A673 (cell line): ENCODE measurements around the gene TSPEAR. TPM values are rescaled to one million over a fixed set of nuclear protein-coding genes. Genes with fewer than 3 reads are reported as not detected.

ENCODE experiments used
- BruUV-seq: library from RNA; stranded (reverse); fragments of 400-500 nt; replicated peaks from 2 replicates; lab custom pipeline; 2021; lab: Mats Ljungman, UMichigan
- CTCF ChIA-PET: fragments of 300-600 bp; sonication (Branson Sonifier 250); formaldehyde crosslinking; loops from one replicate; lab custom pipeline; 2022; ENCODE audit warnings: antibody characterized with exemption; lab: Charles Lee
- POLR2A ChIA-PET: fragments of 300-600 bp; sonication (Branson Sonifier 250); formaldehyde crosslinking; loops from one replicate; lab custom pipeline; 2022; ENCODE audit warnings: antibody characterized with exemption; ENCODE audit not compliant: low non-redundant PET; lab: Charles Lee
- DNase-seq: peaks from one replicate; pipeline ENCODE4 v3.0.0-alpha.2; 2015; ENCODE audit warnings: low spot score
- H3K27ac ChIP-seq: fragments of 200-600 bp; sonication (generic); 2 replicates; pipeline ENCODE4 v1.5.1; 2016; ENCODE audit warnings: mixed run types, low read depth, mild to moderate bottlenecking, mixed read lengths, antibody characterized with exemption, low read length; ENCODE audit not compliant: poor library complexity, severe bottlenecking
- H3K27me3 ChIP-seq: fragments of 200-600 bp; sonication (generic); replicated peaks from 2 replicates; pipeline ENCODE4 v1.6.1; 2017; ENCODE audit warnings: mixed run types, low read depth, mild to moderate bottlenecking, mixed read lengths, antibody characterized with exemption, low read length; ENCODE audit not compliant: insufficient read depth, poor library complexity
- H3K36me3 ChIP-seq: fragments of 200-600 bp; sonication (generic); 2 replicates; pipeline ENCODE4 v1.6.1; 2016; ENCODE audit warnings: mixed run types, mild to moderate bottlenecking, mixed read lengths, antibody characterized with exemption, low read length; ENCODE audit not compliant: insufficient read depth, poor library complexity, severe bottlenecking
- H3K4me1 ChIP-seq: fragments of 200-600 bp; sonication (generic); 2 replicates; pipeline ENCODE4 v1.6.1; 2017; ENCODE audit warnings: mixed run types, mild to moderate bottlenecking, mixed read lengths, antibody characterized with exemption, low read length; ENCODE audit not compliant: insufficient read depth, poor library complexity, severe bottlenecking
- H3K4me3 ChIP-seq: fragments of 200-600 bp; sonication (generic); 2 replicates; pipeline ENCODE4 v1.5.1; 2016; ENCODE audit warnings: low read depth, mixed run types, mild to moderate bottlenecking, mixed read lengths, low read length; ENCODE audit not compliant: poor library complexity, severe bottlenecking
- H3K9me3 ChIP-seq: fragments of 200-600 bp; sonication (generic); 2 replicates; pipeline ENCODE4 v1.6.1; 2016; ENCODE audit warnings: mixed run types, low read depth, mild to moderate bottlenecking, mixed read lengths, antibody characterized with exemption, low read length; ENCODE audit not compliant: poor library complexity, severe bottlenecking
- EZH2 ChIP-seq: fragments of 200-600 bp; sonication (generic); IDR thresholded peaks from 2 replicates; pipeline ENCODE4 v1.6.1; 2017; ENCODE audit warnings: borderline replicate concordance, low read depth, mild to moderate bottlenecking, mixed read lengths, antibody characterized with exemption, low read length; ENCODE audit not compliant: poor library complexity, severe bottlenecking
- intact Hi-C: fragments of 100-400 bp; cut with micrococcal nuclease; formaldehyde crosslinking; loops from one replicate; pipeline ENCODE4 v1.10.0; 2022; ENCODE audit not compliant: unreplicated experiment
- total RNA-seq: library from RNA; stranded (reverse); gene quantifications from 2 replicates; pipeline ENCODE4 v1.2.3, GENCODE V29; 2021
- TF ChIP-seq, protein P1 (sequence below): fragments of 300-800, 200-600 bp; sonication (generic); conservative IDR thresholded peaks from 2 replicates; pipeline ENCODE4 v1.5.1; 2017; ENCODE audit warnings: low read depth, mild to moderate bottlenecking, antibody characterized with exemption, low read length, moderate library complexity, mixed read lengths

The TSPEAR gene
- total RNA-seq, 1 experiment from 2014 or later: 8.3 TPM

DNA sequence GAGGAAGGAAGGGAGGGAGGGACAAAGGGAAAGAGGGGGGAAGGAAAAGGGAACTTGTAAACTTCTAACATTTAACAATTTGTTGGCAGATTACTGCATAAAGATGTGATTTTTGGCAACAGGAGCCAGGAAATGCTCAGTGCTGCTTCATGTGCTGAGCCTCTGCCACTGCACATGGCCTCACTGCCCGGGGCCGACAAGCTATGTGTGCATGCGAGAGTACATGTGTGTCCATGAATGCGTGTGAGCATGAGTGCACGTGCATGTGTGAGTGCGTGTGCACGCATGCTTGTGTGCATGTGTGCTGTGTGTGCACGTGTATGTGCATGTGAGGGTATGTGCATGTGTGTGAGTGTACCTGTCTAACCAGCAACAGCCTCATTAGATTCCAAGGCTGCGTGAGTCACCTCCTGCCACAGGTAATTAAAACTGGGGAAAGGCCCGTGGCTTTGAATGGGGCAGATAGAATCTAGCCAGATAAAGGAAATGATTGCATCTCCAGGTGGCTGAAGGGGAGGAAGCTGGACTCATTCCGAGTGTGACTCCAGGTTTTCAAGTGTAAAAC, 41.4 kb upstream of the TSPEAR start:
- intact Hi-C loops: loop anchor here (5.0 kb wide), 1 partner anchor 180 kb away; no protein-coding TSS in a partner anchor
- Histone ChIP-seq H3K9me3 (no peaks in the 10 kb centered on the region), H3K27me3 (no peaks in the 10 kb centered on the region), H3K27ac (peak overlapping the region; percentile 73), H3K4me1 (peaks cover 40% of the 10 kb centered on the region), H3K4me3 (peak overlapping the region; percentile 53), H3K36me3 (no peaks in the 10 kb centered on the region)
- CTCF ChIA-PET: no interaction called here
- peak; percentile 83 for DNase-seq
- POLR2A ChIA-PET: interaction anchor here (0.6 kb wide), 1 partner anchor 192 kb away, joined by 3 read pairs; no protein-coding TSS in a partner anchor
- TF ChIP-seq, protein P1, sequence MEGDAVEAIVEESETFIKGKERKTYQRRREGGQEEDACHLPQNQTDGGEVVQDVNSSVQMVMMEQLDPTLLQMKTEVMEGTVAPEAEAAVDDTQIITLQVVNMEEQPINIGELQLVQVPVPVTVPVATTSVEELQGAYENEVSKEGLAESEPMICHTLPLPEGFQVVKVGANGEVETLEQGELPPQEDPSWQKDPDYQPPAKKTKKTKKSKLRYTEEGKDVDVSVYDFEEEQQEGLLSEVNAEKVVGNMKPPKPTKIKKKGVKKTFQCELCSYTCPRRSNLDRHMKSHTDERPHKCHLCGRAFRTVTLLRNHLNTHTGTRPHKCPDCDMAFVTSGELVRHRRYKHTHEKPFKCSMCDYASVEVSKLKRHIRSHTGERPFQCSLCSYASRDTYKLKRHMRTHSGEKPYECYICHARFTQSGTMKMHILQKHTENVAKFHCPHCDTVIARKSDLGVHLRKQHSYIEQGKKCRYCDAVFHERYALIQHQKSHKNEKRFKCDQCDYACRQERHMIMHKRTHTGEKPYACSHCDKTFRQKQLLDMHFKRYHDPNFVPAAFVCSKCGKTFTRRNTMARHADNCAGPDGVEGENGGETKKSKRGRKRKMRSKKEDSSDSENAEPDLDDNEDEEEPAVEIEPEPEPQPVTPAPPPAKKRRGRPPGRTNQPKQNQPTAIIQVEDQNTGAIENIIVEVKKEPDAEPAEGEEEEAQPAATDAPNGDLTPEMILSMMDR: peak; percentile 46
- TF ChIP-seq EZH2: no peak
- BruUV-seq: no TSS peak

DNA sequence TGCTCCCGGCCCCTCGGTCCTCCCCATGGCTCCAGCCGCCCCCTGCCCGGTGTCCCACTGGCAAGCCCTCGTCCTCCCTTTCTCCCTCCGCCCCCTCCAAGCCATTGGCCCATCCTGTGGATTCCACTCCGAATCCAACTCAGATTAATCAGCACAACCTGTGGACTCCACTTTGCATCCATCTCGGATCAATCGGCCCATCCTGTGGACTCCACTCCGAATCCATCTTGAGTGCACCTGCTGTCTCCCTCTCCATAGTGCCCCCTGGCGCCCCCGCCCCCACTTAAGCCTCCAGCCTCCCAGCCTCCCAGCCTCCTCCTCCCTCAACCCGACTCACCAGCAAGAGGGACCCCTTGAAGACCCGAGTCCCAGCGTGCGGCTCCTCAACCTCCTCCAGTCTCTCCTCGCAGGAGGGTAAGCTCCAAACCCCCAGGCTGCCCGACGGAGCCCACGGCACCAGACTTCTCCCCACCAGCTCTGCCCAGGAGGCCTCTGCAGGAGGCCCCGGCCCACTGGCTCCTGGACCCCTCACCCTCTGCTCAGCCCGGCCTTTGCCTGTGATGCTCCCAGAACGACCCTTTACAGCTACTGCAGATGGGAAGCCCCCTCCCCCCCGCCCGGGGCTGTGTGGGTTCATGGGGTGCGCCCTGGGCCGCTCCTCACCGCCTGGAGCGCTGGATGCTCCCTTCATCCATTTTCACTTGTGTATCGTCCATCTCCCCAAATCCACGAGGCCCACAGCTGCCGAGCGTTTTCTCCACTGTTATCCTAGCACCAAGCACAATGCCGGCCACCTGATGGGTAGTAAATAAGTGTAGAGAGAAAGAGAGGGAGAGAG, 40.6 kb upstream of the TSPEAR start:
- TF ChIP-seq, protein P1: no peak
- TF ChIP-seq EZH2: no peak
- Histone ChIP-seq H3K36me3 (no peaks in the 10 kb centered on the region), H3K4me3 (peak overlapping the region; percentile 53), H3K9me3 (no peaks in the 10 kb centered on the region), H3K4me1 (peaks cover 40% of the 10 kb centered on the region), H3K27me3 (no peaks in the 10 kb centered on the region), H3K27ac (peak overlapping the region; percentile 73)
- peak; percentile 38 for DNase-seq
- ChIA-PET CTCF (interaction anchor here (0.6 kb wide), 1 partner anchor 248 kb away, joined by 4 read pairs; no protein-coding TSS in a partner anchor), POLR2A (interaction anchor here (0.6 kb wide), 1 partner anchor 193 kb away, joined by 3 read pairs; no protein-coding TSS in a partner anchor)
- BruUV-seq: no TSS peak
- intact Hi-C loops: loop anchor here (5.0 kb wide), 1 partner anchor 180 kb away; no protein-coding TSS in a partner anchor

DNA sequence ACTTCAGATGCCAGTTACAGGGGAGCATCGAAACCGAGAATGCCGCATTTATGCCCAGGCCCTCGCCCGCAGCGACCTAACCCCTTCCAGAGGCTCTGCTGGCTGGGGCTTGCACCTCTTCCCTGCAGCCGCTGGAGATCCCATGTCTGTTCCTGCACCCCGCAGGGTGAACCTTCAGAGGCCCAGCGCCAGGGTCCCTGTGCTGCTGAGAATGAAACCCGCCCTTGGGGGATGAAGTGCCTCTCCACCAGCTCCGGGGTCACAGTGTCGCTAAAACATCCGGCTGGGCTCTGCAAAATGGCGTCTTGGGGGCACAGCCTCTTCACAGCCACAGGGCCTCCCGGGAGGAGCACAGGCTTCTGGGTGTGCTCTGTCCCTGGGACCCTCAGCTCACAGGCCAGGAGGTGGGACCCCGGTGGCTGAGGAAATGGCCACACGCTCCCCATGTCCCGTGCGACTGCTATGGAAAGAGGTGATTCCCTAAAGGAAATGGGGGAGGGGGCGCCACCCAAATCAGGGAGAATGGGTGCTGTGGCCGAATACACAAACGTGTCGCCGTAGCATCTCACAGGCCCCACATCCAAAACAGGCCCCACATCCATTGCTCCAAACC, 39.9 kb upstream of the TSPEAR start:
- no peak for TF ChIP-seq EZH2
- TF ChIP-seq, protein P1: no peak
- Histone ChIP-seq H3K27me3 (no peaks in the 10 kb centered on the region), H3K36me3 (no peaks in the 10 kb centered on the region), H3K4me1 (peaks cover 40% of the 10 kb centered on the region), H3K9me3 (no peaks in the 10 kb centered on the region), H3K27ac (peak overlapping the region; percentile 73), H3K4me3 (peak overlapping the region; percentile 53)
- ChIA-PET POLR2A (no interaction called here), CTCF (interaction anchor here (0.6 kb wide), 1 partner anchor 247 kb away, joined by 4 read pairs; no protein-coding TSS in a partner anchor)
- no TSS peak for BruUV-seq
- DNase-seq: peak; percentile 39
- intact Hi-C loops: loop anchor here (5.0 kb wide), 1 partner anchor 181 kb away; no protein-coding TSS in a partner anchor
